HuH-7 (cell line): ENCODE data around the gene TPRA1.
A peak's percentile ranks its signal among the peaks of the same experiment; 100 is the strongest.

Experiments used
- DNase-seq: peaks from one replicate; pipeline ENCODE4 v3.0.0; 2011; ENCODE audit warnings: low spot score

Gene TPRA1

DNA sequence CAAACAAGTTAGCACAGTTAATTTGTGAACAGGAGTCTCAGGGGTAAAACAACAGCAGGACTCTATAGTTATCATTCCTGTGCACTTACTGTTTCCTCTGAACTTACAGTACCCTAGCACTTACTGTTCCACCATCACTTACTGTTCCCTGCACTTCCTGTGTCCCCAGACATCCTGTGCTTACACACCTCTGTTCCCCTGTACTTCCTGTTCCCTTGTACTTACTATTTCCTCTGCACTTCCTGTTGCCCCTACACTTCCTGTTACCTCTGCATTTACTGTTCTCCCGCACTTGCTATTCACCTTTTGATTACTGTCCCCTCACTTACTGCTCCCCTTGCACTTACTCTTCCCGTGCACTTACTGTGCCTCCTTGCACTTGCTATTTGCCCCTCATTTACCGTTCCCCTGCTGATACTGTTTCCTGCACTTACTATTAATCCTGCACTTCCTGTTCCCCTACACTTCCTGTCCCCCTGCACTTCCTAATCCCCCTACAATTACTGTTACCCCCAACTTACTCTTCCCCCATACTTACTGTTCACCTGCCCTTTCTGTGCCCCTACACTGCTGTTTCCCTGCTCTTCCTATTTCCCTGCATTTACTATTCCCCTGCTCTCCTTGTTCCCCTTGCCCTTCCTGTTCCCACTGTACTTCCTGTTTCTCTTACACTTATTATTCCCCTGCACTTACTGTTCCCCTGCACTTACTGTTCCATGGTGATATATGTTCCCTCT is 30.3 kb downstream of the TPRA1 start:
- no peak for DNase-seq

DNA sequence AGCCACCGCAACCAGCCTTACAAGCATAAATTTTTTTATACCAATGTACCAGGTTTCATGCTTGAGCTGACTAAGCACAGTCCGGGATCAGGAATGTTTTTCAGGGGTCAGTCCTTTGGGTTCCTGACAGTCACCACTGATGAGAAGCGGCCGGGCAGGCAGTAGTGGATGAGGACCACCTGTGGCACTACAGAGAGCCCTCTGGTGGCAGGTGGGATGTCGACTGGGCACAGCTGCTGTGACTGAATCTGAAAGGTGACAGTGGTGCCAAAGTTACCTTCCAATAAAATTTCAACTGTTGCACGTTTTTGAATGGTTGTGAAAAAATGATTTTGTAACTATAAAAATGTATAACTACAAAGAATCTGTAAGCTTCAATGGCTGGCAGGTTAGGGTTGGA is 34.0 kb downstream of the TPRA1 start:
- DNase-seq: peak; percentile 43

DNA sequence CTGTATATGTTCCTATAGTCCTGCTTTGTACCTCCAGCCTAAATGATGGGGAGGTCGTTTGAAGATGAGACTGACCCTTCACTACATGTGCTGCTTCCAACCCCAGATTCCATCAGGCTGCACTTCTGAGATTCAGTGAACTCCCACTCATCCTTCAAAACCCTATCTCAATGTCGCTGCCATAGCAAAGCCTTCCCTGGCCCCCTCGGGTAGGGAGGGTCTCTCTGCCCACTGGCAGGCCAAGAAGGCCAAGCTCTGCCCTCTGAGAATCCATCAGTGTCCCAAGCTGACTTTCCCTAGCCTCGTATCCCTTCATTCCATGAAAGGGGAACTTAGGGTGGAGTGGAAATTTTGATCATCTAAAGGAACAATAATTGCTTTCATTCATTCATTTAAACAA is 35.4 kb downstream of the TPRA1 start:
- no peak for DNase-seq

DNA sequence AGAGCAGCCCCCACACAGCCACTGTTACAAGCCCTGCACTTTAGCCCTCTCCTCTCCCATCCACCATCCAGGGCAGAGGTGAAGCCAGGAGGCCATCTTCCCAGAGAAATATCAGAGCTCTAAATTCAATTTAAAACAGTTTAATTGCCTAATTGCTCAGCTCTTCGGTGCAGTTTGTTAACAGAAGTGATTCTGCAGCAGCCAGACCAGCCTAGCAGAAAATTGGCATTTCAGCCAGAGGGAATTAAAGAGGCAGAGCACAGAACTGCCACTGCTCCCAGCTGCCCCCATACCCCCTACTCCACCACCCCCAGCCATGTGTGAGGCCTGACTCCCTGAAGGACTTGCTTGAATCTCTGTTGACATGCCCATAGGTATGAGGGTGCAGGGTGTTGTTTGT is 38.5 kb downstream of the TPRA1 start:
- no peak for DNase-seq

DNA sequence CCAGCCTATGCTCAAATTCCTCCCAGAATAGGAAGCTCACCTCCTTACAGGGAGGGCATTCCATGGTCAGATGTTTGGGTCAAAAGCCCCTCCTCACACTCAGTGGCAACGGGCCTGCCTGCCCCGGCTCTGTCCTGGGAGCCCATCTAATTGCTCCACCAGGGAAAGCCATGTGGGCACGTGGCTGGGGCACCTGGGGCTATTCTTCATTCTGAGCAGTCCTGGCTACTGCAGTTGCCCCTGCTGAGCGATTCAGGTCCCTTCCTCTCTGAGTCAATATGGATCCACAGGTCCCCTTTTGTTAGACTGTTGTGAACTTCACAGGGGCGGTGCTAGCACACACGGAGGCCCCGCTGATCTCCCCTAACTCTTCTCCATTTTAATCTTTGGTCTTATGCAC is 39.4 kb downstream of the TPRA1 start:
- no peak for DNase-seq

DNA sequence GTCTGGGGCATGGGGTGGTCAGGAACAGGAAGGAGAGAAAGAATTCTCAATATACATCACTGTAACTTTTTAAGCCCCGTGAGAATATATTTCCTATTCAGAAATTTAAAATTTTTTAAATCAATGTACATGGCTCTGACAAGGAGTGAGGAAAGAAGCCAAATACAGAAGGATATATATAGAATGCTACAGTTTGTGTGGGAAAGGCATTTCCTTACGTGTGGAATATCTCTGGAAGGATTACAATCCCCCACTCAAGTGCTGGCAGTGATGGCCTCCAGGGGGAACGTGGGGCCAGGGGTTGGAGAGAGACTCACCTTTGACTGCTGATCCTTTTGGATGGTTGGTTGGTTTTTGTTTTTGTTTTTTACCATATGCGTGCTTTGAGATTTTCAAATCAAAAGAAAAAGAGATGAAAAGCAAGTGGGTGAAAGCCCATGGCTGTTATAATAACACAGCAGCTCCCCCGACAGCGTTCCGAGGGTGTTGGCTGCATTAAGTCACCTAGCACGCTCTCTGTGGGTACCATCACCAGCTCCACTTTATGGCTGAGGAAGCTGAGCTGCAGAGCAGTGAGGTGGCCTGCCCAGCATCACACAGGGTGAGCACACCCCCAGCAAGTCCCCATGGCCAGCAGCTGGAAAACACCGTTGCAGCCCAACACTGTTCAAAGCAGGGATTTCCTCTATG is 39.9 kb downstream of the TPRA1 start:
- DNase-seq: no peak

DNA sequence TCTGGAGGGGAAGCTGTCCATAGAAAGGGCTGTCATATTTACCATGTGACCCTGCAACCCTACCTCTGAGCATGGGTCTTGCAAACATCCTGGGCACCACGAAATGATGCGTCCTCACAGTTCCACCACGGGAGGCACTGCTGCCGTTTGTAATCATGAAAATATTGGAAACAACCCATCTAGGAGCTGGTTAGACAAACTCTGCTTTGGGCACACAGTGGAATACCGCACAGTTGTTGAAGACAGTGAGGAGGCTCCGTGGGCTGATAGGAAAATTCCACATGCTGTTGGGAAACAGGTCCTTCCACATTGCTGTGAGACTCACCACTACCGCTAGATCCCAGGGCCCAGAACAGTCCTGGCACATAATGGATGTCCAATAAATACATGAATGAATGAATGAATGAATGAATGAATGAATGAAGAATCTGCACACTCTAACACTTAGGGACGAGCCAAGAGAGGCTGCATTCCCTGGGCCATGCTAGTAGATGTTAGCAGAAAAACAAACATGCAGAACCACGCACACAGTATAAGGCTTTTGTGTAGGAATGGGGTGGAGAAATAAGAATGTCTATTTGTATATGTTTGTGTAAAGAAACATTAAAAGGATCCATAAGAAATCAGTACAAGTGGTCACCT is 40.6 kb downstream of the TPRA1 start:
- DNase-seq: no peak

DNA sequence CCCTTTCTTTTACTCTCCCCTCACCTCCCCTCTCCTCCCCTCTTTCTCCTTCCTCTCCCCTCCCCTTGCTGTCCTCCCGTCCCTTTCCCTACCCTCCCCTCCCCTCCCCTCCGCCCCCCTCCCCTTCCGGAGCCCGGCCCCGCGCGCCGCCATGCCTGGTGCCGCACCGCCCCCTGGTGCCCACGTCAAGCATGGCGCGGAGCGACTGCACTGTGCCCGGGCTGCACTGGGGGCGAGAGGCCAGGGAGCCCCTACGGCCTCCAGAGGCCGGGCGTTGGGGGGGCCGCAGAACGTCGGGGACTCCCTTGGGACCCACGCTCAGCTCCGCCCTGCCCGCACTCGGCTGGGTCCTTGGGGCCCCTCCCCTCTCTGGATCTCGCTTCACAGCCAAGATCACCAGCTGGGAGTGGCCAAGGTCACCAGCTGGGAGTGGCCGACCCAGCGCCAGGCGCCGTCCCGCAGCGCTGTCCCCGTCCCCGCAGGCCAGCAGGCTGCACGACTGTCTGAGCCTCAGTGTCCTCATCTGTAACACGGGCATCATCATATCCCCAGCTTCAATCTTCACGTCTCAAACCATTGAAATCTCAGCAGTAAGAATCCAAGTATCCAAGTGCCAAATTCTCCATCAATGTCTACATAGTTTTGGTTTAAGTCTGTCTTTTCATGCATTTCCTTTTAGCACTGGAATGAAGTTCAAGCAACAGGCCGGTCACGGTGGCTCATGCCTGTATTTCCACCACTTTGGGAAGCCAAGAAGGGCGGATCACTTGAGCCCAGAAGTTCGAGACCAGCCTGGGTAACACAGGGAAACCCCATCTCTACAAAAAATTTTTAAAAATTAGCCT is 42.5 kb downstream of the TPRA1 start:
- DNase-seq: peak; percentile 92

DNA sequence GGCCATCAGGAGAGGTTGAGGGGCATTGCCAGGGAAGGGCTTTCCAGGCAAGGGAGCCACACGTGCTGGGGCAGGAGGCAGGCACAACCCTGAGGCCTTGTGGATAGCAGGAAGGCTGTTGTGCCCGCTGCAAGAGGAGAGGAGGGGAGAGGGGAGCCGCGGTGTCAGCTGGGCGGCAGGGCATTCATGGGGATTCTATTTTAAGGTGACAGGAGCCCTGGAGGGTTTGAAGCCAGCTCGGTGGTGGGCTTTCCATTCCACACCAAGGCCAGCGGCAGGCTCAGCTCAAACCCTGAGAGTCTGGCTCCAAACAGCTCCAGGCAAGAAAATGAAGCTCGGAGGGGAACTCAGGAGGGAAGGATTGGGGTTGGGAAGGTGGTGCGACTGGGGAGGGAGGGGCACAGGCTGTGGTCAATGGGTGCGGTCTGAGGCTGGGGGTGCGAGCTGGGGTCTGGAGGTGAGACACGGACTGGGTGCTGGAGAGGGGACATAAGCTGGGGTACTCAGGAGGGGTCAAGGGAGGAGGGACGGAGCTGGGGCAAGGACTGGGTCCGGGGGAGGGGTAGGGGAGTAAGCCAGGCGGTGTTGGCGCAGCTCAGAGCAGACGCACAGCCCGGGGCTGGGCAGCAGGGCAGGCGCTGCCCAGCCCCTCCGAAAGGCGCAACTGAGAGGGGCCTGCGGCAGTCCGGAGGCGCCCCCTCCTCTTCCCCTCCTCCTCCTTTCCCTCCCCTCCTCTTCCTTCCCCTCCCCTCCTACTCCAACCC is 43.4 kb downstream of the TPRA1 start:
- DNase-seq: no peak

DNA sequence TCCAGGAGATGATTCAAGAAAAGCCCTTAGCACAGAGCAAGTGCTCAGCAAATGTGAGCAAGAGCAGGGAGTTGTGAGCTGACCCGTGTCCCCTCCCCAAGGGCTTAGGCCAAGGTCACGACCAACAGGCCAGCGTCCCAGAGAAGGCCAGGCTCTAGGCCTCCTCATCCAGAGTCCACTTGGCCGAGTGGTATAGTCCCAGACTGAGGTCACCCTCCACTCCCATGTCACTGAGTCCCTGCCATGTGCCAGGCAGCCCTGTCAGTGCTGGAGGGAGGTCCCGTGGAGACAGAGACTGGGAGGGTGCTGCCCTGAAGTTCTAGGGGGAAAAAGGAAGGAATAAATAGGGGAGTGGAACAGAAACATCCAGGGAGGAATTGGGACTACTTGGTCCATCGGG is 44.0 kb downstream of the TPRA1 start:
- no peak for DNase-seq

DNA sequence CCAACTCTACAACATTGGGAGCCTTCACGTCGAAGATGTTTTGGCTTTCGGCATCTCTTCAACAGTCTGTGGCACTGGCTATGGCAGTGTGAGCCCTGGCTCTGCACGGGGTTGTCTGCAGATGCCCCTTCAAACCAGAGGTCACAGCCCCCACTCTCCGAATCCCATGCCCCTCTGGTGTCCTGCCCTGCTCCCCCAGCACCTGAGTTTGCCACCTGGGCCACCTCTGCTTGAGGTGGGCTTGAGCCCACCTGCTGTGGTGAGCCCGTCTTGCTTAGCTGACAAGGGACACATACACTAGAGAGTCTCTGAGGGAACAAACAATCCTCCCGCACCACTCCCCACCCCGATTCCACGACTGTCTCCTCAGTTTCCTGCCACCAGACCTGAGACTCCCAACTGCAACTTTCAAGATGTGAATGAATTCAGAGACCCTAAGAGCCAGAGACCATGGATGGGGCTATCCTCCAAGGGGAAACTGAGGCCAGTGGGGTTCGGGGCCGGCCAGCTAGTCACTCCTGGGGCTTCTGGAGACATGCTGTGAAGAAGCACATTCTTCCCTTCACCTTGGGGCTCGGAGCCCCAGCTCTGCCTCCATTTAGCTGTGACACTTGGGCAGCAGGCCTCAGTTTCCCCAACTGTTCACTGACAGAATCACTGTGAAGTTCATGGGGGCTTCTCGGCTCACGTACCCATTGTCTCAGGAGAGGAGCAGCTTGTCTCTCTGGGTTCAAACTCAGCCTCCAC is 44.6 kb downstream of the TPRA1 start:
- no peak for DNase-seq

DNA sequence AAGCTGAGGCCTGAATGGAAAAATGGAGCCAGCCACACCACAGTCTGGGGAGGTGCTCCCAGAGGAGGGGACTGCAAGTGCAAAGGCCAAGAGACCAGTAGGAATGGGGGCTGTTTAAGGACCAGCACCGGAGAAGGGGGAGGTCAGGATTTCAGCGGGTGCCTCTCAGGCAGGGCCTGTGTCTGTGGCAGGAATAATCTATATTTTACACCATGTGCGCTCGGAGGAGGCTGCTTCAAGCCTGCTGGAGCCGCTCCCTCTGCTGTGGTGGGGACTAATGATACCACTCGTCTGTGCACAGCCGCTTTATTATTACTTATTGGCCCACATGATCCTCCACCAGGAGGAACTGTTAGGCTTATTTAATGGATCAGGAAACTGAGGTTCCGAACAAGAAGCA is 45.3 kb downstream of the TPRA1 start:
- DNase-seq: no peak

DNA sequence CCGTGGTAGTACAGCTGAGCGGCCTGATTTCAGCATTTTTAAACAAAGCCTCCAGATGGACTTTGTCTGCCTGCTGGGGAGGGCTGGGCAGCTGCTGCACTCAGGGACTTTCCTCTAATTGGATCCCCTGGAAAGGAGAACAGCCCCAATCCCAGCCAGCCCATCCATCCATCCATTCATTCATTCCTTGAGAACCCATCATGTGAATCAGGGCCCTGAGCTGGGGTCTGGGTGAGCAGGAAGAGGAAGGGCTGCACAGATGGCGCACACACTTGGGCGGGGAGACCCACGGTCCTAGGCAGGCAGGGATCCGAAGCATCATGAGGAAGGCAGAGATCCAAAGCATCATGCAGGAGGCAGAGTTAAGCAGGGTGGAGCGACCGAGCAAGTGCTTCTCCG is 45.7 kb downstream of the TPRA1 start:
- no peak for DNase-seq

DNA sequence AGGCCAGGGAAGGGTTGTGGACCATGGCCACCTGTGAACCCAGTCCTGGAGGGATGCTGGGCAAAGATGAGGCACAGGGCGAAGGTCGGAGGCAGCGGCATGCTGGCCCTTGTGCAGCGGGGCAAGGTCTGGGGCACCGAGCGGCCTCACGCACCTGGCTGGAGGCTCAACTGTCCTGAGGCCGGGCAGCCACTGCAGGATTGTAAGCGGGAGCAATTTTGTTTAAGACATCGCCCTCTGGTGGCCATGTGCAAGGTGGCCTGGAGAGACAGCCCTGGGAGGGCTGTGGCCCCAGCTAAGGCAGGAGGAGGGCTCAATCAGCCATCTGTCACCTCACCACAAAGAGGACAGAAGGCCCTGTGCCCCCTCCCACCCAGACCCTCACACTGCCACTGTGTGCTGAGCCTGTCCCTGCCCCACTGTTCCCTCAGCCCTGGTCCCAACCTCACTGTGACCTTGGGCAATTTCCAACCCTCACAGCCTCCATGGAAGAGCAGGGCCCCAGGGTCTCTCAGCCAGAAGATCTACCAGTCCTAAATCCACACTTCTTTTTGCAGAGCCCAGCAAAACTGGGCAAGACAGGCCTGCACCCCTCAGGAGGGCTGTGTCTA is 46.2 kb downstream of the TPRA1 start:
- DNase-seq: peak; percentile 95

DNA sequence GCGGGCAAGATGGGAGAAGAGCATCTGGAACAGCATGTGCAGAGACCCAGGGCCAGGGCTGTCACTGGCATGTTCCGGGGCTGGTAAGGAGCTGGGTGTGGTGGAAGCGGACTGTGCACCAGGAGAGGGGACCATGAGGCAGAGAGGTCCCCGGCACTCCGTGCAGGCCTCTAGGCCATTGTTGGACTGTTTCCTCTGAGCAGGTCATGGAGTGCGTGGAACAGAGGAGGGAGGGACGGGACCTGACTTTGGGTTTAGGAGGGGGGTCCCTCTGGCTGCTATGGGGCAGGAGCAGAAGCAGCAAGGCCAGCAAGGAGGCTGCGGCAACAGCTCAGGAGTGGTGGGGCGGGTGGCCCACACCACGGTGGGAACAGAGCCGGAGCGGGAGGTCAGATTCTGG is 47.1 kb downstream of the TPRA1 start:
- DNase-seq: no peak

DNA sequence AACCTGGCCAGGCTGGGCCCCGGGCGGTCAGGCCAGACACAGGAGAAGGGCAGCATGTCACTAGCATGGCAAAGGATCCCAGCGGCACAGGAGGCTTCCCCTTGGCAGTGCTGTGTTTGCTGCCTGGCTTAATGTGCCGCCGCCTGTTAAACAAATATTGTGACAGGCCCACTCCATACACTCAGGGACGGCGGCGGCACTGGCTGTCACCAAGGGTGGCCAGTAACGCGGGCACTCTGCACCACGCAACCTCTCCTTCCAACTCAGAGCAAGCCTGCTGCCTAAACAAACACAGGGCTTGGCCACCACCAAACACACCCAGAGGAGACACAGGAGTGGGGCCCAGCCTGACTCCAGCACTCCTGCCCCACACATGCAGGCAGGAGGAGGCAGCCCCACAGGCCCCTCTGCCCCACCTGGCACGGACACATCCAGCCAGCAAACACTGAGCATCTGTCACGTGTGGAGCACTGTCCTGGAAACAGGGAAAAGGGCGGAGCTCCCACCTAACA is 48.0 kb downstream of the TPRA1 start:
- DNase-seq: no peak

DNA sequence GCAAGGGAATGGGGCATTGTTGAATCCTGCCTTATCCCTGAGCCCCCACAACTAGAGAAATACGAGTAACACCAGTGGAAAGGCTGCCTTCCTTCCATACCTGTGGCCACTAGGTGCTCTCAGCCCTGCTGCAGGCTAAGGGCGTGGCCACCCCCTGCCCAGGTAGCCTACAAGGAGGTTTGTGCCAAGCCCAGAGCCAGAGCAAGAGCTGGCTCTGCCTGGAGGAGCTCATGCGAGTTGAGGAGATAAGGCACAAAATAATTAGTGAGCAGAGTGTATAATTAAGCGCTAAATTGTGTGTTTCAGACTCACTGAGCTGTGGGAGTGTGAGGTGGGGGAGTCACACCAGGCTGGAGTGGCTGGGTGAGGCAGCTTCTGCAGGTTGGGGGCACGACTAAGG is 49.2 kb downstream of the TPRA1 start:
- DNase-seq: no peak

DNA sequence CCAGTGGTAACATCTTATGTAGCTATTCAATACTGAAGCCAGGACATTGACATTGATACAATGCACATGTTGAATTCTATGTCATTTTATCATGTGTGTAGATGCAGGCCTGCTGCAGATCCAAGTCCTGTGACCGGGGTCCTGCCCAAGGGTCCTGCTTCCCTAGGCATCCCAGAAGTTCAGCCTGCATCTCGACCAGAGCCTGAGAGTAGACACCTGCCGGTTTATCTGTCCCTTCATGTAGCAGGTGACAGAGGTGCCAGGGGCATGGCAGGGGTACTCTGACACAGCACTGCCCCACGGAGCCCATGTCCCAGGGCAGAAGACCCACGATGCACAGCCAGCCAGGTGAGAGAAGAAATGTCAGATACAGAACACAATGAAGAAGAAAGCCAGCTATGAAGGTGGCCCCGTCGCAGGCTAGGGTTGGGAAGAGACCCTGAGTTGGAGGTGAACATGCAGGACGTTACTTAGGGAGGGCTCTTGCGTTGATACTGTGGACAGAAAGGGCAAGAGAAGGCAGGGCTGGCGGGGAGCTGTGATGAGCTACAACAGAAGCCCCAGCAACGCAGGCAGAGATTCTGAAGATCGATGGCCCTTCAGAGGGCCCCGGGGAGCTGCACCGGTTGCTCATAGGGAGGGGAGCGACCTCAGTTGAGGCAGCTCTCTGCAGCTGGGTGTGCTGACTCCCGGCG is 51.0 kb downstream of the TPRA1 start:
- no peak for DNase-seq

DNA sequence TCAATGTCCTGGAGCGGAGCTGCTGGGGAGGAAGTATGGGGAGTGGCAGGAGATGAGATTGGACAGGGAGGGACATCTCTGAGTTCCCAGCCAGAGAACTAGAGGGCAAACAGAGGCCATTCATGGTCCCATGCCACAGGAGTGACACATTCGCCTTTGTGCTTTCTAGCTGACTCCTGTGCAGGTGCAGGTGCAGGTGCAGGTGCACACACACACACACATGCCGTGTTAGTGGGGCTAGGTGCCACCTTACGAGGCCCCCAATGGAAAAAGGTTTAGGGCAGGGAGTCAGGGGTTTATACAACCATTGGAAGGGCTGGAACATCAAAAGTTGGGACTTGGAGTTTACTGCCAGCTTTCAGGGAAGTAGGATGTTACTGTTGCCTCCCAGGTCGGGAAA is 52.0 kb downstream of the TPRA1 start:
- no peak for DNase-seq
